Mesenteric fat pad (tissue), 1 donor: ENCODE measurements around the gene NFATC2. TPM values are rescaled to one million over a fixed set of nuclear protein-coding genes. Genes with fewer than 3 reads are reported as not detected.

ENCODE experiments used
- DNase-seq: peaks from one replicate; pipeline ENCODE4 v3.0.0-alpha.2; 2020; ENCODE audit warnings: low spot score
- microRNA-seq: library from miRNA; unstranded; fragments of <30 nt; microRNA quantifications from one replicate; pipeline ENCODE4 v1.2.0, GENCODE V29; 2020; ENCODE audit warnings: borderline number of aligned reads
- total RNA-seq: library from RNA; stranded (reverse); fragmentation: NEBNext Ultra II Directional; extraction: Animal tissue kit (Norgen Biotek cat#: 25700); gene quantifications from one replicate; pipeline ENCODE4 v1.2.1, GENCODE V29; 2021
- donor health status: DM: yes; HTN: yes; CAD: no.

The NFATC2 gene
- total RNA-seq, 1 donor from 2014 or later: 9.3 TPM

GRCh38 chr20:51339721-51340450 is 202.6 kb downstream of the NFATC2 start:
- DNase-seq: no peak

- DNase-seq: no peak
These were observed 203.7 kb downstream of the NFATC2 start for GRCh38 chr20:51338692-51339440.

- DNase-seq: no peak
These were observed 205.3 kb downstream of the NFATC2 start for GRCh38 chr20:51337126-51337805.

Small RNAs within 50 kb of the gene (microRNA-seq; reads per million reads assigned to microRNA genes)
- gene MIR3194: not detected

Other genes starting within 250 kb of the NFATC2 start
- gene ATP9A, start 225.7 kb upstream of the NFATC2 start, total RNA-seq: 109 TPM